Ovary (tissue), 9 donors: Measurements from ENCODE around the gene NRL. TPM values are rescaled to one million over a fixed set of nuclear protein-coding genes. Genes with fewer than 3 reads are reported as not detected.

Experiments used
- DNase-seq, 5 donors: peaks; one replicate each; pipeline ENCODE4 v3.0.0-alpha.2; 2019 to 2020
- H3K27ac ChIP-seq, 2 donors: fragments of 200-600 bp; one replicate each; pipeline versions ENCODE4 v1.5.1 to v1.8.0; 2019 to 2022
- H3K27me3 ChIP-seq: fragments of 200-600 bp; one replicate; pipeline ENCODE4 v1.8.0; 2022
- H3K36me3 ChIP-seq: fragments of 200-600 bp; sonication (generic); one replicate; pipeline ENCODE4 v1.5.1; 2019
- H3K4me1 ChIP-seq: one replicate; pipeline ENCODE4 v1.8.1; 2013; ENCODE audit warnings: mild to moderate bottlenecking, moderate library complexity; ENCODE audit not compliant: insufficient read depth
- H3K4me3 ChIP-seq: fragments of 200-600 bp; sonication (generic); one replicate; pipeline ENCODE4 v1.5.1; 2017
- H3K9me3 ChIP-seq, 2 donors: fragments of 200-600 bp in 1 of 2; sonication (generic) in 1 of 2; one replicate each; pipeline versions ENCODE4 v1.5.1 to v1.8.1; 2013 to 2019; ENCODE audit warnings: mild to moderate bottlenecking in 1 of 2, moderate library complexity in 1 of 2
- EP300 ChIP-seq: sonication (generic); formaldehyde crosslinking; IDR thresholded peaks from one replicate; pipeline ENCODE4 v1.6.1; 2017; ENCODE audit warnings: antibody characterized with exemption
- POLR2A ChIP-seq: fragments of 450-650 bp; IDR thresholded peaks from one replicate; pipeline ENCODE4 v1.6.1; 2017; ENCODE audit warnings: antibody characterized with exemption, mild to moderate bottlenecking, moderate library complexity
- WGBS, 3 donors: extraction: QIAGEN DNeasy Blood & Tissue Kit in 1 of 3; methylation state at CpG; one replicate each; pipeline versions ENCODE4 v1.1.5 to v1.1.7; 2013 to 2017; 5-methylcytosine and 5-hydroxymethylcytosine counted together
- intact Hi-C, 4 donors: fragments of 100-400 bp; cut with DNase I; formaldehyde crosslinking; loops; one replicate each; pipeline versions ENCODE4 v1.11.0 to v1.15.1; 2022 to 2023
- polyA plus RNA-seq, 2 donors: library from polyadenylated mRNA; stranded (reverse); fragments of 200-250 nt in 1 of 2; fragments of 350-450 nt in 1 of 2; fragmentation: Illumina TruSeq in 1 of 2; extraction: RNeasy Lipid Tissue Mini Kit (QIAGEN cat#74804) in 1 of 2; gene quantifications; one replicate each; pipeline ENCODE4 v1.2.3, GENCODE V29; 2013 to 2014
- total RNA-seq, 7 donors: library from RNA; depleted of rRNA in 2 of 7; stranded (reverse); fragments of >200 nt in 2 of 7; fragmentation: NEBNext Ultra II Directional in 3 of 7; extraction: Animal tissue kit (Norgen Biotek cat#: 25700) in 3 of 7; gene quantifications; one replicate each; pipeline versions ENCODE4 v1.1.0 to v1.2.4, GENCODE V29; 2016 to 2023
- TF ChIP-seq, protein P1 (sequence below), 3 donors: fragments of 450-650 bp in 2 of 3; fragments of 200-600 bp in 1 of 3; IDR thresholded peaks; one replicate each; pipeline versions ENCODE4 v1.5.1 to v1.8.0; 2016 to 2022; ENCODE audit warnings: antibody characterized with exemption in 3 of 3, mild to moderate bottlenecking in 1 of 3
- donor health status: DM: no; HTN: no; CAD: no; lungs with moderate emphysema.
- donor health status: DM: no; HTN: no; CAD: no.
- donor health status: Bipolar disorder and iron deficiency.
- donor health status: DM: yes; HTN: yes; CAD: no.
- donor health status: DM: no; HTN: no; CAD: no.
- donor health status: DM: yes; HTN: yes; CAD: no.

NRL gene
- total and polyA plus RNA-seq, 9 donors: 0.78 to 4.1 (median 2.8) TPM

DNA sequence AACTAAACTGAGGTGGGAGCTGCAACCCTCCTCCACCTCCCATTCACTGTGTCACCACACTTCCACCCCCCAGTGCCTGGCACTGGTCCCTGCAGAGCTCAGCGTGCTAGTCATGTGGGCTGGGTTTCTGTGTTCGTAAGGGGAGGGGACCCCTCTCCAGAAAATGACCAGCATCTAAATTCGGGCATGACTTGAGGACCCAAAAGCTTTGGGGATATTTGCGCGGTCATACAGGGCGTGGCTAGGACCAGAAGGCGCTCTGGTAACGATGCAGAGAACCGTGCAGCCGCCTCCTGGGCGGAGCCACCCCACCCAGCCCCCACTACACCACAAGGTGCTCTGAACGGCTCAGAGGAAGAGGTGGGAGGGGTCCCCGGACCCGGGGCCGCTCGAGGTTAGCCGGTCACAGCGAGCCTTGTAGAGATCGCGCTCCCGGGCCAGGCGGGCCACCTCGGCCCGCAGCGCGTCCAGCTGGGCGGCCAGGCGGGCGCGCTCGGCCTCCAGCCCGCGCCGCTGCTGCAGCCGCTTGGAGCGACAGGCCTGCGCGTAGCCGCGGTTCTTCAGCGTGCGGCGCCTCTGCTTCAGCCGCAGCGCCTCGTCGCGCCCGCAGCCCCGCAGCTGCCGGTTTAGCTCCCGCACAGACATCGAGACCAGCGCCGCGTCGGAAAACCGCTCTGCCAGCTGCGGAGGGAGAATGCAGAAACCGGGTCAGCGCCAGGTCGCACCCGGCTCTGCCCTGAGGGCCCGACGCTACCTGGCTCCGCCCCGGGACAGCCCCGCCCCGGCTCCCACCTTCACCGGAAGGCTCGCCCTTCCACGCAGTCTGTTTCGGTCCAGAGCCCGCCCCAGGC, 33.6 kb downstream of the NRL start:
- H3K27ac ChIP-seq: no peak overlapping the region
- WGBS, 3 donors: 0 to 1% (median 0%) methylated on average over 50 to 74 of the region's 74 CpGs
- intact Hi-C loops: no loop called here
- no peaks in the 10 kb centered on the region for H3K27me3 ChIP-seq
- peak in 4 of 5 donors; percentile 25 to 54 (median 40) for DNase-seq
- TF ChIP-seq, protein P1, sequence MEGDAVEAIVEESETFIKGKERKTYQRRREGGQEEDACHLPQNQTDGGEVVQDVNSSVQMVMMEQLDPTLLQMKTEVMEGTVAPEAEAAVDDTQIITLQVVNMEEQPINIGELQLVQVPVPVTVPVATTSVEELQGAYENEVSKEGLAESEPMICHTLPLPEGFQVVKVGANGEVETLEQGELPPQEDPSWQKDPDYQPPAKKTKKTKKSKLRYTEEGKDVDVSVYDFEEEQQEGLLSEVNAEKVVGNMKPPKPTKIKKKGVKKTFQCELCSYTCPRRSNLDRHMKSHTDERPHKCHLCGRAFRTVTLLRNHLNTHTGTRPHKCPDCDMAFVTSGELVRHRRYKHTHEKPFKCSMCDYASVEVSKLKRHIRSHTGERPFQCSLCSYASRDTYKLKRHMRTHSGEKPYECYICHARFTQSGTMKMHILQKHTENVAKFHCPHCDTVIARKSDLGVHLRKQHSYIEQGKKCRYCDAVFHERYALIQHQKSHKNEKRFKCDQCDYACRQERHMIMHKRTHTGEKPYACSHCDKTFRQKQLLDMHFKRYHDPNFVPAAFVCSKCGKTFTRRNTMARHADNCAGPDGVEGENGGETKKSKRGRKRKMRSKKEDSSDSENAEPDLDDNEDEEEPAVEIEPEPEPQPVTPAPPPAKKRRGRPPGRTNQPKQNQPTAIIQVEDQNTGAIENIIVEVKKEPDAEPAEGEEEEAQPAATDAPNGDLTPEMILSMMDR (IDR thresholded peaks at IDR 0.05): no peak
- no peak for TF ChIP-seq POLR2A
- TF ChIP-seq EP300: no peak
- H3K36me3 ChIP-seq: no peaks in the 10 kb centered on the region
- no peaks in the 10 kb centered on the region for H3K9me3 ChIP-seq
- peak overlapping the region; percentile 50 for H3K4me3 ChIP-seq
- no peaks in the 10 kb centered on the region for H3K4me1 ChIP-seq

DNA sequence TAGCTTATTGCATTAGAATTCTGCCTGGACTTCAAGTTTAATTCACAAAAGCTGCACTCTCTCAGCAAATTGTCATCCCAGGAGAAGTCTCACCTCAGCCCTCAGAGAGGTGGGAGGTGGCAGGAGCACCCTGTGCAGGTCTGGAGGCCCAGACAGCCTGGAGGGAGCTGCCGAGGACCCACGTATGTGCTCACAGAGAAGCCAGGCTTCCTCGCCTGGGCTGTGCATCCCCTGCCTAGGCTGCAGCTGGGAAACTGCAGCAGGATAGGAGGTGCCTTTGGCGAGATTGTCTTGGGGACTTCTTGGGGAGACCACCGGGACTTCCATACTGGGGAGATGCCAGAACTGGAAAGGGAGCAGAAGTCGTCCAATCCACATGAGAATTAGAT, 34.6 kb downstream of the NRL start:
- DNase-seq: no peak

DNA sequence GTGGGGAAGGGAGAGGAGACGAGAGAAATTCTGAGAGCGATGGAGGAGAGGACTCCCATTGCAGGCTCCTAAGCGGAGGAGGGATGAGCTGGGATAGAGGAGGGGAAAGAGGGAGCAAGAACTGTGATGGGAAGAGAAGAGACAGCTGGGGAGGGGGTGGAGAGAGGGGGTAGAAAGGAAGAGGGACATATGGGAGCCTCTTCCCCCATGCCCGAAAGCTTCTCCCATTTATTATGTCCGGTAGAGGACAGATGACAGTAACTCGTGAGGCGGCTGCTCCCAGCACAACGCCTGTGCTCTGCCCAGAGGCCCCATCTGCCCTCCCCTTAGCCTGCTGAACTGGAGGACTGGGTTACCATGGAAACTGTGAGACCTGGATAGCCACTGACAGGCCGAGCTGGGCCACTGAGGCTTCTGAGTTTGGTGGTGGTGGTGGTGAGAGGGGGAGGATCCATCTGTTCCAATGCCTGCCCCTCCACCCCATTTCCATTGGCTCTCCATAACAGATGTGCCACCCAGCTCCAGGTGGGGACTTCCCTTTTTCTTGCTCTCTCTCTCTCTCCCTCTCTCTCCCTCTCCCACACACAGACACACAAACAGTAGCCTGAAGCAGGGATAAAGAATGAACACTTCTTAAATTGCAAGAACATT, 35.1 kb downstream of the NRL start:
- intact Hi-C loops: no loop called here
- Histone ChIP-seq H3K27ac (no peak overlapping the region), H3K4me1 (no peaks in the 10 kb centered on the region), H3K27me3 (no peaks in the 10 kb centered on the region), H3K4me3 (no peak overlapping the region), H3K36me3 (no peaks in the 10 kb centered on the region), H3K9me3 (no peaks in the 10 kb centered on the region)
- 86 to 90% (median 90%) methylated on average over 9 of the region's 9 CpGs for WGBS, 3 donors
- no peak for TF ChIP-seq EP300
- TF ChIP-seq POLR2A: no peak
- TF ChIP-seq, protein P1 (IDR thresholded peaks at IDR 0.05): no peak
- no peak for DNase-seq

More for the DNA sequence above, 34.6 kb downstream of the NRL start:
- H3K4me3 ChIP-seq: no peak overlapping the region
- H3K27me3 ChIP-seq: no peaks in the 10 kb centered on the region
- 76 to 80% (median 78%) methylated on average over 6 of the region's 6 CpGs for WGBS, 3 donors
- H3K27ac ChIP-seq: no peak overlapping the region
- H3K4me1 ChIP-seq: no peaks in the 10 kb centered on the region
- TF ChIP-seq, protein P1 (IDR thresholded peaks at IDR 0.05): no peak
- TF ChIP-seq POLR2A: no peak
- no peak for TF ChIP-seq EP300
- no peaks in the 10 kb centered on the region for H3K9me3 ChIP-seq
- H3K36me3 ChIP-seq: no peaks in the 10 kb centered on the region
- intact Hi-C loops: no loop called here

DNA sequence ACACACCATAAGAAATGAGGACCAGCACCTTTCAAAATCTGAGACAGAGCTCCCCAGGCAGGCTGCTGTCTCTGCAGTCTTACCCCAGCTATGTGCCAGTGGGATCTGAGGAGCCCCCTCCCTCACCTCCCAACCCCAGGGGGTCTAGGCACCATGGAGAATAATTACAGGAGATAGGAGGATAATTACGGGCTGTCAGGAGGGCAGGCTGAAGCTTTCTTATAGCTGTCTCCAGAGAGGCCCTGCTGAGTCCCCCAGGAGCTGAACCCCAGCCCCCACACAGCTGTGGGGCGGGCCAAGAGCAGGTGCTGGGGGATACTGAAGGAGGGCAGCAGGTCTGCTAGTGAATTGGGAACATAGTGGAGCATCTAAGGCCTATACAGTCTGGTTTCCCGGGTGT, 36.6 kb downstream of the NRL start:
- Histone ChIP-seq H3K9me3 (no peaks in the 10 kb centered on the region), H3K27ac (no peak overlapping the region), H3K4me1 (no peaks in the 10 kb centered on the region), H3K36me3 (no peaks in the 10 kb centered on the region), H3K4me3 (no peak overlapping the region), H3K27me3 (no peaks in the 10 kb centered on the region)
- no peak for TF ChIP-seq EP300
- no peak for TF ChIP-seq POLR2A
- TF ChIP-seq, protein P1 (IDR thresholded peaks at IDR 0.05): no peak
- no peak for DNase-seq
- 78 to 86% (median 83%) methylated on average over 3 of the region's 3 CpGs for WGBS, 3 donors
- intact Hi-C loops: no loop called here
